ENCODE results near the gene AIF1L.

DNA sequence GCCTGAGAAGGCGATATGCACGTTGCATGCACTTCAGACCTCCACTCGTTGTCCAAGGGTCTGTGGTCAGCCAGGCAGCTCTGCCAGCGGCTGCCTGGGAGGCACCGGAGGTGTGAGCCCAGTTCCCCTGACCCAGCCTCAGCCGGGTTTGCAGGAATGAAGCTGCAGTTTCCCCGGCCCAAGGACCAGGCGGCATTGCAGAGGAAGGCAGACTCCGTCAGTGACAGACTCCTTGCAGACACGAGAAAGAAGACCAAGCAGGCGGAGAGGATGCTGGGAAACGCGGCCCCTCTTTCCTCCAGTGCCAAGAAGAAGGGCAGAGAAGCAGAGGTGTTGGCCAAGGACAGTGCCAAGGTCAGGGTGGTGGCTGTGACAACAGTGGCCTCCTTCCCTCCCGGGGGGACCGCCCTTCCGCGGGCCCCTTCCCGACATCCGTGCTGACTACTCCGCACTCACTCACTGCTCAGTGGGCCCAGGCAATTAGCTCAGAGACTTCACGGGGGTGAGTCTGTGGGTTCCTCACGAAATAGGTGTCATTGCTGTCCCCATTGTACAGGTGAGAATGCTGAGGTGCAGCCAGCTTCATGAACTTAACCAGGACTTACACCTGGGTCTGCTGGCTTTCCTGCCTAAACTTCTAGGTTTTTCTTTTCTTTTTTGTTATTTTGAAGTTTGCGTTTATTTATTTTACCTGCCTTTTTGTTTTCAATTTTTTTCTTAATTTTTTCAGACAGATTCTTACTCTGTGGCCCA, 10.8 kb upstream of the AIF1L start:
- TF ChIP-seq, protein P1, sequence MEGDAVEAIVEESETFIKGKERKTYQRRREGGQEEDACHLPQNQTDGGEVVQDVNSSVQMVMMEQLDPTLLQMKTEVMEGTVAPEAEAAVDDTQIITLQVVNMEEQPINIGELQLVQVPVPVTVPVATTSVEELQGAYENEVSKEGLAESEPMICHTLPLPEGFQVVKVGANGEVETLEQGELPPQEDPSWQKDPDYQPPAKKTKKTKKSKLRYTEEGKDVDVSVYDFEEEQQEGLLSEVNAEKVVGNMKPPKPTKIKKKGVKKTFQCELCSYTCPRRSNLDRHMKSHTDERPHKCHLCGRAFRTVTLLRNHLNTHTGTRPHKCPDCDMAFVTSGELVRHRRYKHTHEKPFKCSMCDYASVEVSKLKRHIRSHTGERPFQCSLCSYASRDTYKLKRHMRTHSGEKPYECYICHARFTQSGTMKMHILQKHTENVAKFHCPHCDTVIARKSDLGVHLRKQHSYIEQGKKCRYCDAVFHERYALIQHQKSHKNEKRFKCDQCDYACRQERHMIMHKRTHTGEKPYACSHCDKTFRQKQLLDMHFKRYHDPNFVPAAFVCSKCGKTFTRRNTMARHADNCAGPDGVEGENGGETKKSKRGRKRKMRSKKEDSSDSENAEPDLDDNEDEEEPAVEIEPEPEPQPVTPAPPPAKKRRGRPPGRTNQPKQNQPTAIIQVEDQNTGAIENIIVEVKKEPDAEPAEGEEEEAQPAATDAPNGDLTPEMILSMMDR (IDR thresholded peaks at IDR 0.05): no peak
- no peak for TF ChIP-seq EZH2 (IDR thresholded peaks at IDR 0.05; ENCODE audit: borderline replicate concordance, insufficient read depth, low read depth, low read length, poor library complexity, severe bottlenecking)
